Measurements from ENCODE around the gene PSMC5. TPM values are rescaled to one million over a fixed set of nuclear protein-coding genes. Genes with fewer than 3 reads are reported as not detected.

The PSMC5 gene
- total RNA-seq, 1 donor from 2014 or later: 50.5 TPM

- TF ChIP-seq CTCF (IDR thresholded peaks at IDR 0.05; ENCODE audit: insufficient read depth, low read length, severe bottlenecking): no peak
- DNase-seq (ENCODE audit: low read depth) (no peak), FAIRE-seq (peak; percentile 40)
- Histone ChIP-seq H3K27me3 (ENCODE audit: control insufficient read depth, insufficient read depth, low read length) (no peaks in the 10 kb centered on the region), H3K36me3 (ENCODE audit: control insufficient read depth, insufficient read depth, low read length) (peaks cover 41% of the 10 kb centered on the region), H3K4me3 (ENCODE audit: low read depth, low read length) (no peak overlapping the region)
These were observed 3.0 kb downstream of the PSMC5 start for GRCh38 chr17:63830278-63830677.

- FAIRE-seq (no peak), DNase-seq (ENCODE audit: low read depth) (no peak)
- H3K27me3 ChIP-seq (ENCODE audit: control insufficient read depth, insufficient read depth, low read length): no peaks in the 10 kb centered on the region
- H3K36me3 ChIP-seq (ENCODE audit: control insufficient read depth, insufficient read depth, low read length): peaks cover 42% of the 10 kb centered on the region
- H3K4me3 ChIP-seq (ENCODE audit: low read depth, low read length): no peak overlapping the region
- no peak for TF ChIP-seq CTCF (IDR thresholded peaks at IDR 0.05; ENCODE audit: insufficient read depth, low read length, severe bottlenecking)
These were observed 3.8 kb downstream of the PSMC5 start for GRCh38 chr17:63830904-63831491.

GRCh38 chr17:63831505-63831904, 4.3 kb downstream of the PSMC5 start:
- no peak for TF ChIP-seq CTCF (IDR thresholded peaks at IDR 0.05; ENCODE audit: insufficient read depth, low read length, severe bottlenecking)
- H3K4me3 ChIP-seq (ENCODE audit: low read depth, low read length): no peak overlapping the region
- H3K36me3 ChIP-seq (ENCODE audit: control insufficient read depth, insufficient read depth, low read length): peaks cover 42% of the 10 kb centered on the region
- no peak for FAIRE-seq
- DNase-seq (ENCODE audit: low read depth): no peak
- H3K27me3 ChIP-seq (ENCODE audit: control insufficient read depth, insufficient read depth, low read length): no peaks in the 10 kb centered on the region

- H3K36me3 ChIP-seq (ENCODE audit: control insufficient read depth, insufficient read depth, low read length): peaks cover 46% of the 10 kb centered on the region
These were observed 4.8 kb downstream of the PSMC5 start for GRCh38 chr17:63832014-63832413.

GRCh38 chr17:63832455-63832854, 5.2 kb downstream of the PSMC5 start:
- no peak for FAIRE-seq
- DNase-seq (ENCODE audit: low read depth): no peak
- H3K36me3 ChIP-seq (ENCODE audit: control insufficient read depth, insufficient read depth, low read length): peaks cover 48% of the 10 kb centered on the region
- no peaks in the 10 kb centered on the region for H3K27me3 ChIP-seq (ENCODE audit: control insufficient read depth, insufficient read depth, low read length)
- TF ChIP-seq CTCF (IDR thresholded peaks at IDR 0.05; ENCODE audit: insufficient read depth, low read length, severe bottlenecking): no peak
- no peak overlapping the region for H3K4me3 ChIP-seq (ENCODE audit: low read depth, low read length)

More at GRCh38 chr17:63832014-63832413, 4.8 kb downstream of the PSMC5 start:
- no peak for TF ChIP-seq CTCF (IDR thresholded peaks at IDR 0.05; ENCODE audit: insufficient read depth, low read length, severe bottlenecking)
- FAIRE-seq (no peak), DNase-seq (ENCODE audit: low read depth) (no peak)
- Histone ChIP-seq H3K4me3 (ENCODE audit: low read depth, low read length) (no peak overlapping the region), H3K27me3 (ENCODE audit: control insufficient read depth, insufficient read depth, low read length) (no peaks in the 10 kb centered on the region)

Data from bronchial epithelial cell (primary cell).